Renal cortex interstitium (tissue), 11 donors: ENCODE data around the gene CGN. TPM values are rescaled to one million over a fixed set of nuclear protein-coding genes. Genes with fewer than 3 reads are reported as not detected.

Experiments
- DNase-seq, 11 donors: peaks; one replicate each; pipeline ENCODE4 v3.0.0-alpha.2; 2013; ENCODE audit warnings: low read depth in 9 of 11, low spot score in 4 of 11; ENCODE audit errors: extremely low read depth in 1 of 11
- polyA plus RNA-seq, 3 donors: library from polyadenylated mRNA; unstranded; fragments of 120-200 nt; gene quantifications; one replicate each; pipeline ENCODE4 v1.2.1, GENCODE V29; 2013; ENCODE audit not compliant: insufficient read length in 3 of 3

CGN gene
- polyA plus RNA-seq, 3 donors, result 36.5 to 49.3 (median 42.1) TPM

DNA sequence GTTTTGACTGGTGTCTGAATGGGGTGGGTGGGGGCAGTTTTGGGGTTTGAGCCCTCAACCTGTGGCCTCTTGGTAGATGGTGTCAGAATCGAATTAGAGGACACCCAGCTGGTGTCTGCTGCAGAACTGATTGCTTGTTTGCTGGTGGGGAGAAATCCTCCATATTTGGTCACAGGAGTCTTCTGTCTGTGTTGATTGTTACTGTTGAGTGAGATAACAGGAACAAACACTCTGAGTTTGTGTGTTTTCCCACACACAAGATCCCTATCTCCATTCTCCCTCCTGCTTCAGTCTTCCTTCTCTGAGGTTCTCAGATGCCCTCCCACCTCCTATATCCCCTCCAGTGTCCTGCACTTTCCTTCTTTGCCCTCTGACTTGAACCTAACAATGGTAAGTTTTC, 19.1 kb upstream of the CGN start:
- no peak for DNase-seq

DNA sequence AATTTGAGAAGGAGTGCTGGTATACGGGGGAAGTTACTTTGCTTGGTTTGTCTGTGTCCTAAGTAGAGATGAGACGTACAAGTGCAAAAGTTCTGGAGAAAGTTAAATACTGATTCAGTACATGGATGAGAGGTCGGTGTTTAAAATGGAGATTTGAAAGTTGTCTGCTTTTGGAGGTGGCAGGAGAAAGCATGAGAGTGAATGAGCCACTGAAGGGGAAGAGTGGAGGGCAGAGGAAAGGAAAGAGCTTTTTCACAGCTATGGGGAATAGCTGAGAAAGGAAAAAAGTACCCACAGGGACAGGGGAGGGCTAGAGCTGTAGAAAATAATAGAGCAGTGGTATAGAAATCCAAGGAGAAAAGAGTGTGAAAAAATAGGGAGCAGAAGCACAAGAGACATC, 18.1 kb upstream of the CGN start:
- DNase-seq, result no peak

DNA sequence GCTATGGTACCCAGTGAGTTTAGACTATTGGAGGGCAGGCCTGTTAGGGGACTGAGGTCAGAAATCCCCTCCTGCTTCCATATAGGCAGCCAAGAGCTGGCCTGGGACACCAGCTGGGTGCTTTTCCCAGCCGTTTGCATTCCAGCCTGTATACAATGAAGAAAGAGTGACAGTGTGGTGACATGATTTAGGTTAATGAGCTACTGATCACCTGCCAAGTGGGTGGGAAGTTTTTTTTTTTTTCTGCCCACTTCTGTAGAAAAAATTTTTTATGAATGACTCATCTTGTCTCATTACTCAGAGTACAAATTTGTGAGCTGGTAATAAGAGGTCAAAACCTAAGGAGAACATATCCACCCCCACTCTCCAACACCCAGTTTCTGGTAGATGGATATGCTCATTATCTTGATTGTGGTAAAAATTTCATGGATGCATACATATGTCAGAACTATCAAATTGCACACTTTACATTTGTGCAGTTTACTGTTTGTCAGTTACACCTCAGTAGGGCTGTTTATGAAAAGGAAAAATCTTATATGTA, 16.4 kb upstream of the CGN start:
- no peak for DNase-seq

DNA sequence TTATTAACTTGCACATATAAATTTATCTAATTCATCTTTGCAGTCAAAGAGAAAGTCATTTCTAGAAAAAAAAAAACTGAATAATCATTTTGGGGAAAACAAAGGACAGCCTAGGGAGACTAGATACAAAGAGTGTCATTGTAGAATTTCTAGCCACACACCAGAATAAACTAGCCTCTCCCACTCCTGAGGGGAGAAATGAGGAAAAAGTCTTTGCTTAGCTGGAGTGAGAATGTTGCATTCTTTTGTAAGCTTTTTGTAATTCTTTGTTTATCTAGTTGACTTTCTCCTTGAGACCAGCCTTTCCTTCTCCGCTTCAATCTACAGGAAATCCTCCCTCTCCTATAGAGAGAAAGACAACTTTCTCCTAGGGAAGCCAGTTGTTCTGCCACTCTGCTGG, 15.9 kb upstream of the CGN start:
- DNase-seq, result no peak

DNA sequence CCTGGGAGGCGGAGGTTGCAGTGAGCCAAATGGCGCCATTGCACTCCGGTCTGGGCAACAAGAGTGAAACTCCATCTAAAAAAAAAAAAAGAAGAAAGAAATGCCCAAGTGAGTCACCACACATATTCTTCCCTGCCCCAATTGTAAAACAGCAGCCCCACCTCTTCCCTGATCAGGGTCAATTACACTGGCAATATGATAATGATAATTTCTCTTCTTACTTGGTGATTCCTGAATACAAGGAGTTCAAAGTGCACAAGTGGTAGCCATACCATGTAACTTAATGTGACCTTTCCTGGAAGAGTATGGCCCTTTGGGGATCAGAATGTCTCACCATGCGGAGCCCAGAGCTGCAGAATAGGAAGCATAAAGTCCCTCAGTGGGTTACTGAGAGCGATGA, 11.8 kb upstream of the CGN start:
- DNase-seq, result no peak

DNA sequence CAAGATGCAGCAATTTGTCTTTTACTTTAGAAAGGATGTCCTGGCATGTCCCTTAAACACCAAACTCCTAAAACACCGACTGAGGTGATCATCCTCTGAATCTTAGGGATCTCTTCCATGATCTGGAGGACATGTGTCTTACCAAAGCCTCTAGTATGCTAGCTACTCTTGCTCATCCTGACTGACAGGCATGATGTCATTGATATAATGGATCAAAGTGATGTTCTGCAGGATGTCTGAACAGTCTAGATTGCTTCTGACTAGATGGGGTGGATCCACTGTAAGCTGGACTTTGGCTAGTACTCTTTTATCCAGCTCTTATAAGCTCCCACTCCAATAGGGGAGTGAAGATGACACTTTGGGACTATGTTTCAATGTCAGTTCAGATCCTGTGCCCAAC, 11.3 kb upstream of the CGN start:
- no peak for DNase-seq

DNA sequence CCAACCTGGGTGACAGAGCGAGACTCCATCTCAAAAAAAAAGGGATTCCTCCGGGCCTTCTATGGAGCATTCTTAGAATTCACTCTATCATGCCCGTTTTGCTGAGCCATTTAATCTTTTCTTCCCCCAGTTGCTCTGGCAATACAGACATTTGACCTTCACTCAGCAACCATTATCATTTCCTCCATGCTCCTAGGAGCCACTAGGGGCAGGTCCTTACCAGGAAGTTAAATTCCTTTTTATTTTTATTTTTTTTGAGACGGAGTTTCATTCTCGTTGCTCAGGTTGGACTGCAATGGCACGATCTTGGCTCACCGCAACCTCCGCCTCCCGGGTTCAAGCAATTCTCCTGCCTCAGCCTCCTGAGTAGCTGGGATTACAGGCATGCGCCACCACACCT, 9.7 kb upstream of the CGN start:
- DNase-seq, result no peak

DNA sequence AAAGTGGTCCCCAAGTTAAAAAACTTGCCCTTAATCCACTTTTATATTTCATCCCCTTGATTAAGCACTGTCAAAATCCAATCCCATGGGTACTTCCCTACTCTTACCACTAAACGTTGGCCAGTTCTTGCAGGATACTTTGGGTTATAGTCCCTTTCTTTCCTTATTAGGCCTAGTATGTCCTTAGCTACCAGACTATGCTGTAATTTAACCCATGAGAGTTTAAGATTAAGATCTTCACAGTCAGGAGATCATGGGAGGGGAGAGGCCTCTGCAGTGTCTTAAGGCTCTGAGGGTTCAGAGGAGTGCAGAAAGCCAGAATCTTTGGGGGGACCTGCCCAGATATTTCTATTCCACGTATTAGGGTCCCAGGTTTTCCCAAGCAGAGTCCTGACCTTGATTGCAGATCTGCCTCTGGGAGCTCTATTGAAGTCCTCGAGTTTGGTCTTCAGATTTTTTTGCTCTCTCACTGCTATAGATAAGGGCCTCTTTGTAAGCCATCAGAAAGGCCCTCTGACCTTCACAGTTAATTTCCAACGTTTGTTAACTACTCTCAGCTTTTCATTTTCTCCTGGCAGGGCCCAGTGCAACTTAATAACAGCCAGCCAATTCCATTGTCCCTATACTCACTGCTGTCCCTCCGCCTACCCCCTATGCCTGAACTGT, 9.0 kb upstream of the CGN start:
- no peak for DNase-seq

DNA sequence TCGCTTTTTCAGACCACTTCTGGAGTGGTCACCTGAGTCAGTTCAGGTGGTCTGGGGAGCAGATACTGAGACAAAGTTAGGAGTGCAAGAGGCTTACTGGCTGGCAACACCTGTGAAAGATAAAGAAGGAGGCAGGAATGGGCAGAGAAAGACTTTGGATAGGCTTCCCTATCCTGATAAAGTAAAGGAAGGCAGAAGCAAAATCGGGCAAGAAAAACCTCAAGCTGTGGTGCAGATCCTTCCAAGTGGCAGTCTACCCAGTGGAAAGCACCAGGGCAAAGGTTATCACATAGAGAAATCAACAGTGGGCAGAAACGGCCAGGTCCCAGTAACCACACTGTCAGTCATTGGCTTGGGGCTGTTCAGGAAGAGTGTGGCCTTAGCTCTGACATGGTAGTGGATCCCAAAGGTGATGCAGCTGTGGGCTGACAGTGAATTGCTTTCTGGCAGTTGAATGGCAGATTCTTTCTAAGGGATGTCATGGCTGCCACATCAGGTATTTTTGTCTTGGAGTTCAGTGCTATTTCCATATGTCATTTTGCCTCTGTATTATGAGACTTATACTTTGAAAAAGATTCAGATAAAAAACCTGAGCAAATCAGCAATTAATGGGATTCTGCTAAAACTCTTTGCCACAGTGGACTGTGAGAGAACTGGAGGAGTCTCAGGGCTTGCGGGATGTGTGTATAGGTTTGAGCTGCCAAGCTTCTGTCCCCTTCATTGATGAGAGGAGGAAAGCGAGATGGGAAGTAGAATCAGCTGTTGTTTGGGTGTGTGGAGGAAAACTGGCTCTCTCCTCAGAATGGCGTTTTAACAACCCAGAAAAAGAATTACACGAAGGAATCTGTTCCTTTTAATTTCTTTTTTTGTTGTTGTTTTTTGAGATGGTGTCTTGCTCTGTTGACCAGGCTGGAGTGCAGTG, 8.1 kb upstream of the CGN start:
- no peak for DNase-seq

DNA sequence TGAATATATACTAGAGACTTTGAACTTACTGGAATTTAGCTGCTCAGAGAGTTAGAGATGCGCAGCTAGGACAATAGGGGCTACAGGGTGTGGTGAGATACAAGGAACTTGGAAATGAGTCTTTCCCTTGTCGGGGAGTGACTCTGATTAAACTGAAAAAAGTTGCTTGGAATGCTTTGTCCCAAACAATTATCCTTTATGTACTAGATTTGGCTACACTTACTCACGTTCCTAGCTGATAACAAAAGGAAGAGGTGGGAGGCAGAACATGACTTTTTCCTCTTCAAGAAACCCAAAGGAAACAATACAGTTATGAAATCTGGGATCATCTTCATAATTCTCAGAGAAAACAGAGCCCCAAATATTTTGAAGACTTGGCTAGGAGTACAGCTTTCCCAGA, 6.9 kb upstream of the CGN start:
- DNase-seq, result no peak

DNA sequence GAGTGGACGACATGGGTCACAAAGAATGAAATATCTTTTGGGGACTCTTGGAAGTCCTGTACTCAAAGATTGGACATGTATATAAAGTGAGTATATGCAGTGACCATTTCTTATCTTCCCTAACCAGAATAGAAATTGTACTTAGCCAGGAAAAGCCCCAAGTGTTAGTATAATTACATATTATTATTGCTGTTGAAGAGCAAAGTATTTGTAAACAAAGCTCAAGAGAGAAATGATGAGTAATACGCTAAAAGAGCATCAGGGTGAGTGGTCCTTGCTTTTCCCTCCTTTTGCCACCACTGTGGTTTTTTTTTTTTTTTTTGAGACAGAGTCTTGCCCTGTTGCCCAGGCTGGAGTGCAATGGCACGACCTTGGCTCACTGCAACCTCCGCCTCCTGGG, 6.4 kb upstream of the CGN start:
- DNase-seq, result no peak

DNA sequence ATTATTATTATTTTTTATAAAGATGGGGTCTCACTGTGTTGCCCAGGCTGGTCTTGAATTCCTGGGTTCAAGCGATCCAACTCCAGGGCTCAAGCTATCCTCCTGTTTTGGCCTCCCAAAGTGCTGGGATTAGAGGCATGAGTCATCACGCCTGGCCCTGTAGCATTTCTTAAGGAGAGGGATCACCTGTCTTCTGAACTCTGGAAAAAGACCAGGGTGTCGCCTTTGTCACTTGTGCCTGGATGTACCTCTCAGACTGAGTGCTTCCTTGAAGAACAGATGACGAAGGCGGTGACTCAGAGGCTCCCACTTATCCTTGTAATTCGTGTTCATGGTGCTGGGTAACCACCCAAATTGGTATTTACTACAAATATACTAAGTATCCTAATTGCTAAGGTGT, 2.4 kb upstream of the CGN start:
- DNase-seq, result no peak

DNA sequence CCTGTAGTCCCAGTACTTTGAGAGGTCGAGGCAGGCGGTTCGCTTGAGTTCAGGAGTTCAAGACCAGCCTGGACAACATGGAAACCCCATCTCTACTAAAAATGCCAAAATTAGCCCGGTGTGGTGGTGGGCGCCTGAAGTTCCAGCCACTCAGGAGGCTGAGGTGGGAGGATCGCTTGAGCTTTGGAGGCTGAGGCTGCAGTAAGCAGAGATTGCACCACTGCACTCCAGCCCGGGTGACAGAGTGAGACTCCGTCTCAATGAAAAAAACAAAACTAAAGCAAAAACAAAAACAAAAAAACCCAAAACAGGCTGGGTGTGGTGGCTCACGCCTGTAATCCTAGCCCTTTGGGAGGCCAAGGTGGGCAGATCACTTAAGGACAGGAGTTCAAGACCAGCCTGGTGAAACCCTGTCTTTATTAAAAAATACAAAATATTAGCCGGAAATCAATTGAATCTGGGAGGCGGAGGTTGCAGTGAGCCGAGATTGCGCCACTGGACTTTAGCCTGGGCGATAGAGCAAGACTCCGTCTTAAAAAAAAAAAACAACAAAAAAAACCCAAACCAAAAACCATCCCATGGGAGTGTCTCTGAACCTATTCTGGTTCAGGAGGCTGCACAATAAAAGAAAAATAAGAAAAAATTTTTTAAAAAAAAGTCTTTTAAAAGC, 1.7 kb upstream of the CGN start:
- no peak for DNase-seq

DNA sequence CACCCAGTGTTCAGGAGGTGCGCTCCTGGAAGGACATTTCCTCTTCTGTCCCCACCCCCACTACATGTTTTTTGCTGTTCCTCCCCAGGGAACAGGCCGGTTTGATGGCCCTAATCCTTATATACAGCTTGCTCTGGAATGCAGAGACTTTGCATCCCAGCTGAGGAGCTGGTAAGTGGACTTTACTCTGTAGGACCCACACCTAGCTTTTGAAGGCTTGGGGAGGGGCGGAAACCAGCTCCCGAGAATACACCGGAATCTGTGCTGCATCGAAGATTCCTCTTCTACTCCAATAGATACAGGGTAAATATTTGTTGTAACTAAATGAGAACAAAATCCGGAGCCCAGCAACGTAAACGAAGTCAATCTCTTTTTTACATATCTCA, 1.2 kb upstream of the CGN start:
- no peak for DNase-seq

DNA sequence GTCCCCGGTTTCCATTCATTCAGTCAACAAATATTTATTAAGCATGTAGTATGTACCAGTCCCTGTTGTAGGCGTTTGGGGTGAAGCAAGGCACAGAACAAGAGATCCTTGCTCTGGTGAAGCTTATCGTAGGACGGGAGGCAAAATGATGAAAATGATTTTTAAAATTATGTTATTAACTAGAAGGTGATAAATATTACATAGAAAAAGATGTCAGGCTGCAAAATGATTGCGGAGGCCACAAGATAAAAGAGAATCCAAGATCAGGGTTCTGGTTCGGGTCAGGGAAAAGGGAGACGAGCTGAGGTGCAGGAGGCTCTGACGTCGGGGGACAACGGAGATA, 602 bp upstream of the CGN start:
- no peak for DNase-seq

DNA sequence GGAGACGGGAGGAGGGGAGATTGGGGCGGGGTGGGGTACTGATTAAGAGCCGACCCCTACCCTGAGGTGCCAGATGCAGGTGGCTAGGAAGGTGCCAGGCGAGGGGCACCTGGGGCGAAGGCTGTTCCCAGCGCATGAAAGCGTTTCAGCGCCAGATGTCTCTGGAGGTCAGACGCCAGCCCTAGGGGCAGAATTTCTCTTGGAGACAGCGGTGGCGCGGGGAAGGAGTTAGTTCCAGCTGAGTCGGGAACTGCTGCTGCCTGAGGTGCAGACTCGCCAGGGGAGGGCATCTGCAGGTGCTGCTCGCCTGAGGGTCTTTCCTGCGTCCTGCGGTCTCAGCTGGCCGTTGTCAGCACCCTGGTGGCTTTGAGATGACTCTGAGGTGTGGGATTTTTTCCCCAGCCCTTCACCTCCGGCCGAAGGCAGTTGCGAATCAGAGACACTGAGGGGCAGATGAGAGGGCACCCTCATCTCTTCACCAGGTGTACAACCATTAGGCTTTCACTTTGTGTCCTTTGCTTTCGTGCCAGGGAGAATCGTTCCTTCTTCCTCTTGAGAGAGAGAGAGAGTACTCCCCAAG, 539 bp downstream of the CGN start:
- DNase-seq, result peak in 1 of 11 donors; percentile 41

DNA sequence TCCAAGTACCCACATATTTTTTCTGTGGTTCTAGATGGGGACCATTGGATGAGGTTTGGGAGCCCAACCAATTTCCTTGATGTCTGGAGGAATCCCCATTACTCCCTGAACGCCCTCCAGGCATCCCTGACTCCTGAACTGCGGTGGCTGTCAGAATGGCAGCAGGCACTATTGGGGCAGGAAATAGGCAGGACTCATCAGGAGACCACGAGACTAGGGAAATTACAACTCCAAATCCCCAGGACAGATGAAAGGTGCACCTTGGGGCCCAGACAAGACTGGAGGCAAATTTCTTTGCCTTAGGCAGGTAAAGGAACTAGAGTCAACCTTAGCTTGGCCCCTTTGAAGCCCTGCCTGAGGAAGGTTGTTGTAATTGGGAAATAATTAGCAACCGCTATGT, 1.1 kb downstream of the CGN start:
- DNase-seq, result no peak

DNA sequence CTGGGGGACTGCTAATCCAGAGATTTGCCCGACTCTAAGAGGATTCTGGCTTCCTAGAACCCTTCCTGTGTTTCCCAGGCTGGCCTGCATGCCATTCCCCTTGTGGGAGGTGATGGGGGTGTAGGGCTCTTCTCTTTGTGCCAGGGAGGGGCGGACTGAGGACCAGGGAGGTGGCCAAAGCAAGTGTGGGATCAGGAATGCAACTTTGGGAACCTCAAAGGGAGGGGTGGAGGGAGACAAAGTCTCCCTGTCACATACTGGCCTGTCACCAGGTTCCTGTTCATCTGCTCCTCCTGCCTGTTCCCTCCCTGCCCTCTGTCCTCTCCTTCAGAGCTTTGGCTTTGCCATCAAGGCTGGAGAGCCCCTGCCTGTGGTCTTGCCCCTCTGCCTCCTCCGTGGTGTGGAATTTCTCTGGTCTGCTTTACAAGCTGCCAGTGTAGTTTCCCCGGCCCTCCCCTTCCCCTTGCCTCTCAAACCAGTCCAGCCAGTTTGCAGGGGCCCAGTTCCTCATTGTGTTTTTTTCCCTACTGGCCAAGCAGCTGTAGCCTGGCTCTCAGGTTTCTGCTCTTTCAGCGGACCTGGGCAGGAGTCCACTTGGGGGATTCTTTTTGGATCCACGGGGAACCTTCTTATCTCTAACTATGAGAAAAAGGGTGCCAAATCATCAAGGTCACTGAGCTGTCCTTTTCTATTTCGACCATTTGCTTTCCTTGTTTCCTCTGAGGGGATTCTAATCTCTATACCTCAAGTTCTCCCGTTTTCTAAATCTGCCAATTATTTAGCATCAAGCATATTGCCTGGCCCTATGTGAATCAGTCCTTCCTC, 1.8 kb downstream of the CGN start:
- peak in 1 of 11 donors; percentile 69 for DNase-seq

DNA sequence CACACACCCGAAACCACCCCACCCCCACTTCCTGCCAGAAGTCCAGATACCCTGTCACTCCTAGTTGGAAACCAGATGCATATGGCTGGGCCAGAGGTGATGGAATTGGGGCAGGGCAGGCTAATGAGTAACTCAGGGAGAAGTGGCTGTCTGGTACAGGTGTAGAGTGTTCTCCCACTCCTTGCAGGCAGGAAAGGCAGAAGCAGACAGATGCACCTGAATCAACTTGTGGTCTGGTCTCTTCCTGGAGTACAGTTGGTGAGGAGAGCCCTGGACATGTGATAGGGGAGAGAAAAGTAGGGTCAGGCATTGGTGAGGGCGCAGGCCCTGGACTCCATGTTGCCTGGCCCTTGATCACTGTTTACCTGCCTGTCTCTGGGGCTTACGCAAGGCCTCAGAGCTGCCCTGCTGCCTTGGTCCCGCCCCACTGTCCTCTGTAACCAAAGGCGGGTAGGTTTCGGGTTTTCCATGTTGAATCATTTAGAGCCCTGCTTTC, 2.5 kb downstream of the CGN start:
- peak in 1 of 11 donors; percentile 68 for DNase-seq
